Bronchus fibroblast of lung (primary cell): ENCODE results near the gene TAF5L. TPM values are rescaled to one million over a fixed set of nuclear protein-coding genes. Genes with fewer than 3 reads are reported as not detected.

Experiments used
- total RNA-seq: library from RNA; depleted of rRNA; stranded (reverse); fragments of >200 nt; gene quantifications from 2 replicates; pipeline ENCODE4 v1.2.3, GENCODE V29; 2015

The TAF5L gene
- total RNA-seq = 10.9 and 11.7 TPM in 2 replicates

GRCh38 chr1:229625915-229626831 lies at the start of gene TAF5L, which contains the start of gene URB2:
TSS of gene TAF5L (minus strand) at chr1:229626122. CDS start at chr1:229614482, 11,640 bp downstream.
TSS of gene URB2 (plus strand) at chr1:229626247. CDS start at chr1:229627634, 1,387 bp downstream.

GRCh38 chr1:229558460-229559335 lies 67.2 kb downstream of the TAF5L start, which contains the start of gene ABCB10:
TSS of gene ABCB10 (minus strand) at chr1:229558707. CDS start at chr1:229558652, 55 bp downstream.

Other genes starting within 250 kb of the TAF5L start
- not detected in 2 replicates for gene ACTA1, start 192.0 kb downstream of the TAF5L start, total RNA-seq
- gene NUP133, start 117.8 kb downstream of the TAF5L start, total RNA-seq = 35.2 and 53.5 TPM in 2 replicates
- gene ABCB10, start 67.4 kb downstream of the TAF5L start, total RNA-seq = 10.3 and 14.8 TPM in 2 replicates
- 6.5 and 8.9 TPM in 2 replicates for gene URB2, start 125 bp upstream of the TAF5L start, total RNA-seq